Measurements from ENCODE around the gene SSU72.
A peak's percentile ranks its signal among the peaks of the same experiment; 100 is the strongest.
"Not testable (repeated sequence)": the region's sequence is repeated elsewhere in the genome, so short reads cannot be mapped to it uniquely, and the experiment has no call there.

Gene SSU72

DNA sequence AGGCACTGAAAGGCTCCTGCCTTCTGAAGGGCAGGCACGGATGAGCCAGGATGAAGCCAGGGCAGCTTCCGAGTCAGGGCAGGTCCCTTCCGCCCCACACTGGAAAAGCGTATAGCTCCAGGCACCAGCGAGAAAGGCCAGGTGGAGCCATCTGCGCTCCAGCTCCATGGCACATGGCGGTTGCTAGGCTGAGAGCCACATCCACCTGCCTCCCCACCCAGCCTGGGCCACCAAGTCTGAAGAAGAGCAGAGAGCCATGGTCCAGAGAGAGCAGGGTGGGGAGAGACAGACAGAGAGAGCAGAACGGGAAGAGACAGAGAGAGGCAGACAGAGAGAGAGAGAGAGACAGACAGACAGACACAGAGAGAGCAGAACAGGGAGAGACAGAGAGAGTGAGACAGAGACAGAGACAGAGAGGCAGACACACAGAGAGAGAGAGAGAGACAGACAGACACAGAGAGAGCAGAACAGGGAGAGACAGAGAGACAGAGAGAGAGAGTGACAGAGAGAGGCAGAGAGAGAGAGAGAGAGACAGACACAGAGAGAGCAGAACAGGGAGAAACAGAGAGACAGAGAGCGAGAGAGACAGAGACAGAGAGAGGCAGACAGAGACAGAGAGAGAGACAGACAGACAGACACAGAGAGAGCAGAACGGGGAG lies 20.1 kb upstream of the SSU72 start:
- DNase-seq = no peak

DNA sequence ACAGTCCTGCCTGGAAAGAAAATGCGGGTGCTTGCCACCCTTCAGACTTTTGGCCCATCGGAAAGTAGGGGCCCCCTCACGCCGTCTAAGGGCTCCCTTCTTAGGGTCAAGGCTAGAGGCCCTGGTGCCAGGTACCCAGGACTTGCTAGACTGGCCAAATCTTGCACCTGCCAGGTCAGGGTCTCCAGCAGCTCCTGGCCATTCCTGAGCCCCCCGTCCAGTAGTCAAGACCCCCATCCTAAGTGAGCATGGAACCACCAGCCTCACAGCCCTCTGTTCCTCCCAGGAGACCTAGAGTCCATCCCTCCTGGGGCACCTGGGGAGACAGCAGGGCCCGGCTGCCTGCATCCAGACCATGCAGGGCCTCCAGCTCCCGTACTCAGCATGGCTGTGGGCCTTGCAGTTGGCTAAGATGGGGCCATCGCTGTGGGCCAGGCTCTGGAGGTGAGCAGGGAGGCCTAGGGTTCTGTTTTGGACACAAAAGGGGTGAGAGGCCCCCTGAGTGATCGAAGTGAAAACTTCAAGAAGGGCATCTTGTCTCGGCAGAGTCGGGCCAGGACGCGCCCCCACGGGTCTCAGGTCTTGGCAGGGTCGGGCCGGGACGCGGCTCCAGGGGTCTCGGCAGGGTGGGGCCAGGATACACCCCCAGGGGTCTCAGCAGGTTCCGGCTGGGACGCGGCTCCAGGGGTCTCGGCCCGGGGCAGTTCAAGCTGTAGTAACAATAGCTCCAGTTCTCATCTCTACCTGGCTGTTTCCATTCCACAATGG lies 19.4 kb upstream of the SSU72 start:
- DNase-seq = no peak

- DNase-seq = no peak
Measured at GRCh38 chr1:1591452-1591851, 16.8 kb upstream of the SSU72 start.

GRCh38 chr1:1583347-1584010 lies 8.8 kb upstream of the SSU72 start:
- DNase-seq = no peak

GRCh38 chr1:1582585-1583346 lies 8.1 kb upstream of the SSU72 start:
- no peak for DNase-seq

DNA sequence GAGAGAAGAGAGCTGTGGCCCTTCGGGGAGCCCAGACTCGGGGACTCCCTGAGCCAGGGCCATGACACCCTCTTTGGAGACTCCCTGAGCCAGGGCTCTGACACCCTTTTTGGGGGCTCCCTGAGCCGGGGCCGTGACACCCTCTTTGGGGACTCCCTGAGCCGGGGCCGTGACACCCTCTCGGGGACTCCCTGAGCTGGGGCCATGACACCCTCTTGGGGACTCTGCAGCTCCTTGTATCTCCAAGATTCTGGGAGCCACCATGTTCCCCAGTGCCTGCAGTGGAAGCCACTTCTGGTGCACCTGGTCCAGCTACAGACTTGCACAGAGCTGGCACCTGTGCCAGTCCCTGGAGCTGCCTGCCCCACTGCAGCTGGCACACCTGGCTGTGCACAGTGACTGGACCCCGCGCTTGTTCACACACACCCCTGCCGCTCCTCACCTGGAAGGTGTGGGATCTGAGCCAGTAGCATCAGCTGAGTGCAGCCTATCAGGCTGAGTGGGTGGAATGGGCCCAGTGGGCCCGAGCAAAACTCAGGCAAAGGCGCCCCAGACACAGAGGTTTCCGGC lies 3.8 kb upstream of the SSU72 start:
- DNase-seq = no peak

DNA sequence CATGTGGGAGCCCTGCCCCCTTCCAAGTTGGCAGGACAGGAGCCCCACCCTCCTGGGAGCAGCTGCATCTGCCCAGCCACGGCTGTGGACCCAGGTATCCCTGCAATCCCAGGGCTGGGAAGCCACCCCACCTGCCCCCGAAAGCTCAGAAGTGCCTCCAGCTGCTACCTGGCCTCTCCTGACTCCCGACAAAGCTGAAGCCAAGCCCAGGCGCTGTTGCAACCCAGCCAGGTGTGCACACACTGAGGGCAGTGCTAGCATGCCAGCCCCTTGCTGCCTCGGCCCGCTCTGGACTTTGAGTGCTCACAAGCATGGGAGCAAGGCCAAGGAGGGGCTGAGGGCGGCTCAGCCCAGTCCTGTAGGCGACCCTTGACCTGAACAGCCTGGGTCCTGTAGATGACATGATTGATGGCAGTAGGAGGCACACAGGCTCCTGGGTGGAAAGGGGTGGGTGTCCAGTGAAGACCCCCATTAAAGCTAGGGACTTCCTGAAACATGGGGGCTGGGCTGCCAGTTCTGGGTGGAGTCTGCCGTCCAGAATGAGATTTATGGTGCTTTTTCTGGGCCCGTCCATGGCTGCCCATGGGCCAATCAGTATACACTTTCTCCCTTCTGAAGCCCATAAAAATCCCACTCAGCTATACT lies 2.8 kb upstream of the SSU72 start:
- no peak for DNase-seq

- DNase-seq = peak; percentile 67
Measured at GRCh38 chr1:1573843-1574720, 581 bp downstream of the SSU72 start.

DNA sequence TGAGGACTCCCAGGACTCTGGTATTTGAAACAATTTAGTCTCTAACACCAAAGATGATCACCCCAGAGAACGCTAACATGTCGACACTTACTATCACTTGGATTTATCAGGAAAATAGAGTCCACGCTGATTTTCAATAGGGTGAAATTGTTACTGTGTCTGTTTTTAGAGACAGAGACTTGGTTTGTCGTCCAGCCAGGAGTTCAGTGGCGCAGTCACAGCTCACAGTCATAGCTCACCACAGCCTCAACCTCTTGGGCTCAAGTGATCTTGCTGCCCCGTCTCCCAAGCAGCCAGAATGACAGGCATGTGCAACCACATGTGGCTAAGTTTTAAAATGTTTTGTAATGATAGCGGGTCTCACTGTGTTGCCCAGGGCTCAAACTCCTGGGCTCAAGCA lies 5.3 kb downstream of the SSU72 start:
- DNase-seq = no peak

DNA sequence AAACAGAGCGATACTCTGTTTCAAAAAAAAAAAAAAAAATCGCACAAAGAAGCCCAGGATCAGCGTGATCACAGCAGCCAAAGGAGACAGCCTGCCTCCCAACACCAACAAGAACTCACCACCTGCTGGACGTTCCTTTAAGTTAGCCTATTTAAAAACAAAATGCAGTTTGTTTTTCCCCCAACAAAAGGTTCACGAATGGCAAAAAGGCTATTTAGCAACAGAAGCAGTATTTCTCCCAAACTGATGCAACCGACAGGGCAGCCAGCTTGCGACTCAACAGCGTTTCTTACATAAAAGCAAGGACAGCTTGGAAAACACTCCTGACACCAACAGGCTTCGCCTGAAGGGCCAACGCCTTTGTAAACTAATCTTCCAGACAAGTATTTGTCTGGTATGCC lies 6.8 kb downstream of the SSU72 start:
- DNase-seq = no peak

DNA sequence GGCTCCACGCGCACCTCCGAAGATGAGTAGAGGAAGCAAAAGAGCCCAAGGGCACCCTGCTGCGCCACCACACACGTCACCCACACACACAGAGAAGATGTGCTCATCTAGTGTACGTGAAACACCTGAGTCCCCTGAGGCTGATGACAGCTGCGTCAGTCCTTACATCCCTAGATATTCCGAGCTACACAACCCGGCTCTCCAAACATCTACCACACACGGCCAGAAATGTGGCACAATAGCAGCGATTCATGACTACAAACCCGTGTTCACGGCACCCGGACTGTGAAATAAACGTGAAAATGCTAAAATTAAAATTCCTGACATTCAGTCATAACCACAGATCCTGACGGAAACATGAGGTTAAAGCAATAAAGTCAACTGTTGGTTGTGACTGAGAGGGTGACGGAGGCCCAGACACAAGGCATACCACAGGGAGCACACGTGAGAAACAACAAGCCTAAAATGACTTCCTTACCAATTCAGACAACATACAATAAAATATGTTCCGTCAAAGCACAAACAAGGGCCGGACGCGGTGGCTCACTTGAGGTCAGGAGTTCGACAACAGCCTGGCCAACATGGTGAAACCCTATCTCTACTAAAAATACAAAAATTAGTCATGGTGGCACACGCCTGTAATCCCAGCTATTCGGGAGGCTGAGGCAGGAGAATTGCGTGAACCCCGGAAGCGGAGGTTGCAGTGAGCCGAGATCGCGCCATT lies 7.3 kb downstream of the SSU72 start:
- no peak for DNase-seq

GRCh38 chr1:1565340-1565739 lies 9.3 kb downstream of the SSU72 start:
- DNase-seq = no peak

DNA sequence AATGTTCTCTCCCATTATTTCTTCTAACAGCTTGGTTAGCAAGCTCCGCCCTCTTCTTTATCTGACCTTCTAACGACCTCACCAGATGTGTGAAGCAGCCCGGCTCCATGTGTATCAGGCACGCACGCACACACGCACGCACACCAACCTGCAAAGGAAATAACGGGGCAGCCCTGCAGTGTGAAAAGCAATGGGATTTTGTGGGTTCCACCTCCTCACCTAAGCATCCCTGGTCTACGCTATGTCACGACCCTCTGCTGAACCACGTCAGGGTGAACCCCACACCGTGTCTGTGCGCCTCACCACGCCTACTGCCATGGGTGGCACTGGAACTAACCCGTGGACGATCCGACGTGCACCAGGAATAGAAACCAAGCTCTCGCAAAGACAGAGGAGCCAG lies 10.4 kb downstream of the SSU72 start:
- no peak for DNase-seq

GRCh38 chr1:1563688-1564087 lies 11.0 kb downstream of the SSU72 start:
- no peak for DNase-seq

GRCh38 chr1:1562556-1563195 lies 12.0 kb downstream of the SSU72 start:
- no peak for DNase-seq

GRCh38 chr1:1561801-1562470 lies 12.7 kb downstream of the SSU72 start:
- no peak for DNase-seq

DNA sequence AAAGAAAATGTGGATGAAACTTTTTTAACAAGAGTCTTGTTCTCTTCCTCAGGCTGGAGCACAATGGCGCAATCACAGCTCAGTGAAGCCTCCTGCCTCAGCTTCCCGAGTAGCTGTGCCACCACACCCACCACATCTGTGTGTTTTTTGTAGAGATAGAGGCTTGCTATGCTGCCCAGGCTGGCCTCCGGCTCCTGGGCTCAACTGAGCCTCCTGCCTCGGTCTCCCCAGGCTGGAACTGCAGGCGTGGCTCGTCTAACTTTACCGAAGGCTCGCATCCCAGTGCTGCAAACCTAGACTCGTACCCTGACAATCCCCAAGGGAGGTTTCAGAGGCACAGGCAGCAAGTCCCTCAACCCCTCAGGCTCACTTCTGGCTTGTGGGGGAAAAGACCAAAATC lies 14.5 kb downstream of the SSU72 start:
- DNase-seq = no peak

GRCh38 chr1:1559066-1559465 lies 15.6 kb downstream of the SSU72 start:
- DNase-seq = no peak

DNA sequence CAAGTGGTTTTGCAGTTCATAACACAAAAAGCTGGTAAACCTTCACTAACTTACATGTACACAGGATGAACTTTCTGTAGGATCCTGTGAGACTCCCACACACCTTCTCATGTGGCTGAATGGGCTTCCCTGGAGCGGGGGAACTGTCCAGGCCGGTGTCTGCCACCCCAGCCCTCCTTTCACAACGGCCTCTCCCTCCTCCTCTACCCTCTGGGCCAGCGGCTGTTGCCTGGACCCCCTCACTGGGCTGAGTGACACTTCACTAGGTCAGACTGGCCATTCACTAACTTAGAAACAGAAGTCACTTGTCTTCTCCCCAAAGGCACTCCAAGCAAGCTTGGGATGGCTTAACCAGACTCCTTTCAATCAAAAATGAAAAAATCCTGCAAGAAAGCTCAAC lies 16.1 kb downstream of the SSU72 start:
- no peak for DNase-seq

DNA sequence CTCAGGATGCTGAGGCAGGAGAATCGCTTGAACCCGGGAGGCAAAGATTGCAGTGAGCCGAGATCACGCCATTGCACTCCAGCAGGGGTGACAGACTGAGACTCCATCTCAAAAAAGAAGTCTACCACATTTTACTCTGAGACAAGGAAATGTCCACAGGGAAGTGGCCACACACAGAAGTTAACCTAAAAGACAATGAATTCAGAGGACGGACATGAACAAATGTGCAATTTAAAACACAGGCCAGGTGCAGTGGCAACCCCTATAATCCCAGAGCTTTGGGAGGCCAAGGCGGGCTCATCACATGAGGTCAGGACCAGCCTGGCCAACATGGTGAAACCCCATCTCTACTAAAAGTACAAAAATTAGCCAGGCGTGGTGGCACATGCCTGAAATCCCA lies 17.0 kb downstream of the SSU72 start:
- DNase-seq = not testable (repeated sequence)

Data from activated CD4-positive, alpha-beta T cell treated with anti-CD3 and anti-CD28 coated beads, Interleukin-2, amount 50 U/mL, for 48 hours (primary cell).